Upper lobe of left lung (tissue), 6 donors: Measurements from ENCODE around the gene NELFCD. TPM values are rescaled to one million over a fixed set of nuclear protein-coding genes. Genes with fewer than 3 reads are reported as not detected.

Experiments used
- ATAC-seq, 2 donors: fragments of 200-7000 bp; cut with Tn5 transposase; one replicate each; pipeline ENCODE4 v1.9.1; 2022; ENCODE audit warnings: mild to moderate bottlenecking in 2 of 2, moderate library complexity in 2 of 2; ENCODE audit not compliant: low FRiP score in 2 of 2
- DNase-seq, 2 donors: peaks; one replicate each; pipeline ENCODE4 v3.0.0-alpha.2; 2019 to 2020
- H3K27ac ChIP-seq, 4 donors: fragments of 200-600 bp; sonication (generic); one replicate each; pipeline ENCODE4 v1.5.1; 2016 to 2019
- H3K27me3 ChIP-seq, 4 donors: fragments of 200-600 bp; sonication (generic); one replicate each; pipeline ENCODE4 v1.5.1; 2017 to 2019
- H3K36me3 ChIP-seq, 4 donors: fragments of 200-600 bp; sonication (generic); one replicate each; pipeline ENCODE4 v1.5.1; 2016 to 2019
- H3K4me1 ChIP-seq, 4 donors: fragments of 200-600 bp; sonication (generic); one replicate each; pipeline ENCODE4 v1.5.1; 2018 to 2019
- H3K4me3 ChIP-seq, 4 donors: fragments of 200-600 bp; sonication (generic); one replicate each; pipeline ENCODE4 v1.5.1; 2017 to 2019; ENCODE audit warnings: mild to moderate bottlenecking in 2 of 4, moderate library complexity in 1 of 4
- H3K9me3 ChIP-seq, 4 donors: fragments of 200-600 bp; sonication (generic); one replicate each; pipeline ENCODE4 v1.5.1; 2018 to 2019
- EP300 ChIP-seq, 4 donors: sonication (generic); formaldehyde crosslinking; IDR thresholded peaks; one replicate each; pipeline ENCODE4 v1.5.1; 2017; ENCODE audit warnings: antibody characterized with exemption in 4 of 4, control low read depth in 2 of 4
- POLR2A ChIP-seq, 4 donors: fragments of 450-650 bp; IDR thresholded peaks; one replicate each; pipeline ENCODE4 v1.5.1; 2016 to 2017; ENCODE audit warnings: antibody characterized with exemption in 4 of 4, mild to moderate bottlenecking in 2 of 4
- POLR2AphosphoS5 ChIP-seq, 2 donors: sonication (generic); formaldehyde crosslinking; IDR thresholded peaks; one replicate each; pipeline ENCODE4 v1.5.1; 2017; ENCODE audit warnings: antibody characterized with exemption in 2 of 2
- WGBS, 2 donors: methylation state at CpG; one replicate each; pipeline ENCODE4 v1.1.5; 2017 to 2018; 5-methylcytosine and 5-hydroxymethylcytosine counted together
- total RNA-seq, 6 donors: library from RNA; depleted of rRNA in 4 of 6; stranded (reverse); fragments of >200 nt in 4 of 6; gene quantifications; one replicate each; pipeline versions ENCODE4 v1.1.0 to v1.2.1, GENCODE V29; 2016 to 2021
- TF ChIP-seq, protein P1 (sequence below), 6 experiments: fragments of 450-650 bp in 4 of 6; fragments of 200-600 bp in 2 of 6; sonication (generic) in 2 of 6; IDR thresholded peaks; one replicate each; pipeline ENCODE4 v1.5.1; 2016 to 2019; ENCODE audit warnings: antibody characterized with exemption in 6 of 6
- donor health status: DM: no; HTN: no; CAD: no; lungs with moderate emphysema.
- donor health status: DM: no; HTN: yes; CAD: no; lungs with severe emphysema.

NELFCD gene
- total RNA-seq, 6 donors from 2014 or later: 42.3 to 99.5 (median 48.7) TPM

DNA sequence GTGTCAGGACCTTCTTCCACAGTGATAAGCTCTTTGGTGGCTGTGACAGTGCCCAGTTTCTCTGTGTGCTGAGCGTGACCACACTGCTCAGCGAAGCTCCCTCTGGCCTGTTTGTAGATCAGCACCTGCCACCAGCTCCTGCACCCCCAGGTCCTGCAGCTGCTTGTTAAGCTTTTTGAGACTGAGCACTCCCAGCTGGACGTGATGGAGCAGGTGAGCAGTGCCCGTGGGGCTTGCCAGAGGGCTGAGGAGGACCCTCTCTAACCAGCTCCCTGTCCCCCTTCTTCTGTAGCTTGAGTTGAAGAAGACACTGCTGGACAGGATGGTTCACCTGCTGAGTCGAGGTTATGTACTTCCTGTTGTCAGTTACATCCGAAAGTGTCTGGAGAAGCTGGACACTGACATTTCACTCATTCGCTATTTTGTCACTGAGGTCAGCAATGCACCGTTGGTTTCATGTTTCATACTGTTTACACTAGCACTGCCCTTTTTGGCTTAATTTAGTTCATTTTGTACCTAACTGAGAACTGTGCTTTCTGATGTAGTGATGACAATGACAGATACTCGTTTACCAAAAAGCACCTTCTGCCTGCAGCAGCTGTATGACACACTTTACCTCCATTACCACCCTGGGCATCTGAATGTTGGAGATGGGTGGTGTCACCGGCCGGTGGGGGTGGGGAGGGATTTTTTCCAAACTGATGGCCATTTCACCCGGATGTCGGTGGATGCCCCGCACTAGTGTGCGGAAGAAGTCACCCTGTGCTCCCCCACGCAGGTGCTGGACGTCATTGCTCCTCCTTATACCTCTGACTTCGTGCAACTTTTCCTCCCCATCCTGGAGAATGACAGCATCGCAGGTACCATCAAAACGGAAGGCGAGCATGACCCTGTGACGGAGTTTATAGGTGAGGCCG, 12.5 kb downstream of the NELFCD start:
- no peak overlapping the region for H3K4me3 ChIP-seq
- H3K4me1 ChIP-seq: no peaks in the 10 kb centered on the region
- H3K27me3 ChIP-seq: no peaks in the 10 kb centered on the region
- H3K27ac ChIP-seq: no peak overlapping the region
- whole genome bisulfite sequencing, 2 donors: 78 to 86% methylated on average over 11 to 23 of the region's 23 CpGs
- no peaks in the 10 kb centered on the region for H3K9me3 ChIP-seq
- peaks cover 46 to 100% (median 85%) of the 10 kb centered on the region in 4 donors for H3K36me3 ChIP-seq
- DNase-seq (no peak), ATAC-seq (no peak)
- TF ChIP-seq EP300 (IDR thresholded peaks at IDR 0.05) (no peak), POLR2A (IDR thresholded peaks at IDR 0.05) (no peak), POLR2AphosphoS5 (IDR thresholded peaks at IDR 0.05) (no peak)
- TF ChIP-seq, protein P1, sequence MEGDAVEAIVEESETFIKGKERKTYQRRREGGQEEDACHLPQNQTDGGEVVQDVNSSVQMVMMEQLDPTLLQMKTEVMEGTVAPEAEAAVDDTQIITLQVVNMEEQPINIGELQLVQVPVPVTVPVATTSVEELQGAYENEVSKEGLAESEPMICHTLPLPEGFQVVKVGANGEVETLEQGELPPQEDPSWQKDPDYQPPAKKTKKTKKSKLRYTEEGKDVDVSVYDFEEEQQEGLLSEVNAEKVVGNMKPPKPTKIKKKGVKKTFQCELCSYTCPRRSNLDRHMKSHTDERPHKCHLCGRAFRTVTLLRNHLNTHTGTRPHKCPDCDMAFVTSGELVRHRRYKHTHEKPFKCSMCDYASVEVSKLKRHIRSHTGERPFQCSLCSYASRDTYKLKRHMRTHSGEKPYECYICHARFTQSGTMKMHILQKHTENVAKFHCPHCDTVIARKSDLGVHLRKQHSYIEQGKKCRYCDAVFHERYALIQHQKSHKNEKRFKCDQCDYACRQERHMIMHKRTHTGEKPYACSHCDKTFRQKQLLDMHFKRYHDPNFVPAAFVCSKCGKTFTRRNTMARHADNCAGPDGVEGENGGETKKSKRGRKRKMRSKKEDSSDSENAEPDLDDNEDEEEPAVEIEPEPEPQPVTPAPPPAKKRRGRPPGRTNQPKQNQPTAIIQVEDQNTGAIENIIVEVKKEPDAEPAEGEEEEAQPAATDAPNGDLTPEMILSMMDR (IDR thresholded peaks at IDR 0.05): no peak

DNA sequence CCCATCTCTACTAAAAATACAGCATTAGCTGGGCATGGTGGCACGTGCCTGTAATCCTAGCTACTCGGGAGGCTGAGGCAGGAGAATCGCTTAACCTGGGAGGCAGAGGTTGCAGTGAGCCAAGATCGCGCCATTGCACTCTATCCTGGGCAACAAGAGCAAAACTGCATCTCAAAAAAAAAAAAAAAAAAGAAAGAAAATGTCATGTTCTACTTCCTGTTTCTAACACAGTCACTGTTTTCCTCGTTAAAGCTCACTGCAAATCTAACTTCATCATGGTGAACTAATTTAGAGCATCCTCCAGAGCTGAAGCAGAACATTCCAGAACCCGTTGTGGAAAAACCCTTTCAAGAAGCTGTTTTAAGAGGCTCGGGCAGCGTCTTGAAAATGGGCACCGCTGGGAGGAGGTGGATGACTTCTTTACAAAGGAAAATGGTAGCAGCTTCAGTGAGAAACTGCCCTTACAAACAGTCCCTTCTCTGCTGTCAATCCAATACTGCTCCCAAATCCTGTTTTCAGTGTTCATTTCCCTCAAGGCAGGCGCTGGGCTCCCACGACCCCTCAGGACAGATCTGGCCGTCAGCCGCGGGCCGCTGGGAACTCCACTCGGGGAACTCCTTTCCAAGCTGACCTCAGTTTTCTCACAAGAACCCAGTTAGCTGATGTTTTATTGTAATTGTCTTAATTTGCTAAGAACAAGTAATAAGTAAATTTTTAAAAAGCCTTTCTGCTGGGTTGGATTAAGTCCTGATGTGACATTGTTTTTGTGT, 13.5 kb downstream of the NELFCD start:
- Histone ChIP-seq H3K27ac (no peak overlapping the region), H3K4me1 (no peaks in the 10 kb centered on the region), H3K4me3 (no peak overlapping the region), H3K36me3 (peaks cover 41 to 100% (median 85%) of the 10 kb centered on the region in 4 donors), H3K9me3 (no peaks in the 10 kb centered on the region), H3K27me3 (no peaks in the 10 kb centered on the region)
- WGBS, 2 donors: 85 to 90% methylated on average over 17 of the region's 17 CpGs
- DNase-seq (peak in 1 of 2 donors; percentile 61), ATAC-seq (no peak)
- TF ChIP-seq POLR2A (IDR thresholded peaks at IDR 0.05) (no peak), EP300 (IDR thresholded peaks at IDR 0.05) (no peak), POLR2AphosphoS5 (IDR thresholded peaks at IDR 0.05) (no peak)
- TF ChIP-seq, protein P1 (IDR thresholded peaks at IDR 0.05): no peak

DNA sequence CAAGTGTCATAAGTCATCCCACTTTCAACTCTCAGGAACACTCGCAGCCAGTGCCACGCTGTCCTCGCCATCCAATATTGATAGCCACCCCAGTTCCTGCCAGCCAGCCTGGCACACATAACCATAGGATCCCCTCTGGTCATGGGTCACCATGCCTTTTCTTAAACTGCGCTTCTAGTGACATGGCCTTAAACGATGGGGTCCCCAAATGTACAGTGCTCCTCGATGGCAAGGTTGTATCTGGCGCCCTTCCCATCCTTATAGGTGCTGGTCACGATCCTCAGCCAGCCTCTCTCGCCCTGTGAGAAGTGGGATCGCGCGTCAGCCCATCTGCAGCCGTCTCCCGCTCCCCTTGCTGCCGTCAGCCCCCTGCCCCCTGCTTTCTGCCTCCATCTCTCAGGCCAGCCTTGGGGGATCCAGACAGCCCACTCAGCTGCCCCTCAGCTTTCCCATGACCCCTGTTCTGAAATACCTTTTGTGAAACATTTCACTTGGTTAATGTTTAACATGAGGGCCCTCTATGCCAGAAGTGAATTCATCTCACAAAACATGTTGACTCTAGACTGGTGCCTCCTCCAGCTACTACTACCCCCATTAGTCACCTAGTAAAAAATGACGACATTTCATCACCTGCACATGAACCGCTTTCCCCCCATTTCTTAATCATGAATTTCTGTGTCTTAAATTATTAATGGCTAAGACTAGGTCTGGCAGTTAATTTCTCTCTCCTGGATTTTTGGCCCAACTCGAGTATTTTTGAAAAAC, 14.6 kb downstream of the NELFCD start:
- peak in 1 of 2 donors; percentile 42 for DNase-seq

DNA sequence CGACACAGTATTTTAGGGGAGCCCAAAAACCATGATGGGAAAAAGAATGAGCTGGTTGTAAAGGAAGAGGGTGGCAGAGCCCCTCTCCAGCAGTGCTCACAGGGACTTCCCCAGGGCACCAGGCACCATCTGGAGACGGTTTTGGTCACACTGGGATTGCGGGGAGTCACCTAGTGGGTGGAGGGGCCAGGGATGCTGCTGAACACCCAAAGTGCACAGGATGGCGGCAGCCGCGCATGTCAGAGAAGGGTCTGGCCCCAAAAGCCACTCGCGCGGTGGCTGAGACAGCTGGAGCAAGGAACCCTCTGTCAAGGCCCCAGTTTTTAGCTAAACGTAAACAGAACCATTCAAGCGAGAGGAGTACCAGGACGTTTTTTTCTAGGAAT, 15.2 kb downstream of the NELFCD start:
- no peaks in the 10 kb centered on the region for H3K4me1 ChIP-seq
- DNase-seq (no peak), ATAC-seq (no peak)
- TF ChIP-seq, protein P1 (IDR thresholded peaks at IDR 0.05): no peak
- TF ChIP-seq POLR2A (IDR thresholded peaks at IDR 0.05) (no peak), EP300 (IDR thresholded peaks at IDR 0.05) (no peak), POLR2AphosphoS5 (IDR thresholded peaks at IDR 0.05) (no peak)
- WGBS, 2 donors: 91 to 94% methylated on average over 10 to 12 of the region's 12 CpGs
- no peak overlapping the region for H3K27ac ChIP-seq
- peaks cover 44 to 99% (median 84%) of the 10 kb centered on the region in 4 donors for H3K36me3 ChIP-seq
- no peak overlapping the region for H3K4me3 ChIP-seq
- no peaks in the 10 kb centered on the region for H3K27me3 ChIP-seq
- no peaks in the 10 kb centered on the region for H3K9me3 ChIP-seq

More for the DNA sequence above, 14.6 kb downstream of the NELFCD start:
- Histone ChIP-seq H3K27ac (no peak overlapping the region), H3K27me3 (no peaks in the 10 kb centered on the region), H3K4me1 (no peaks in the 10 kb centered on the region), H3K9me3 (no peaks in the 10 kb centered on the region), H3K36me3 (peaks cover 40 to 99% (median 84%) of the 10 kb centered on the region in 4 donors), H3K4me3 (no peak overlapping the region)
- 78 to 90% methylated on average over 18 of the region's 18 CpGs for WGBS, 2 donors
- ATAC-seq: no peak
- TF ChIP-seq, protein P1 (IDR thresholded peaks at IDR 0.05): no peak
- no peak for TF ChIP-seq POLR2AphosphoS5 (IDR thresholded peaks at IDR 0.05)
- no peak for TF ChIP-seq POLR2A (IDR thresholded peaks at IDR 0.05)
- no peak for TF ChIP-seq EP300 (IDR thresholded peaks at IDR 0.05)
